Astrocyte (in vitro differentiated cells and primary cell): Measurements from ENCODE around the gene SPATA25. TPM values are rescaled to one million over a fixed set of nuclear protein-coding genes. Genes with fewer than 3 reads are reported as not detected.
"Not testable (repeated sequence)": the region's sequence is repeated elsewhere in the genome, so short reads cannot be mapped to it uniquely, and the experiment has no call there.

ENCODE experiments used
- DNase-seq: peaks from one replicate; pipeline ENCODE4 v3.0.0-alpha.2; 2010; ENCODE audit warnings: low read depth
- FAIRE-seq: peaks from 2 replicates; lab custom pipeline; 2011; peaks lifted over from hg19 to GRCh38; lab: Jason Lieb, UNC
- H2AFZ ChIP-seq: 2 replicates; pipeline ENCODE4 v1.6.0; 2012; ENCODE audit warnings: low read depth, low read length, inconsistent platforms
- H3K27ac ChIP-seq: 2 replicates; pipeline ENCODE4 v1.5.1; 2011; ENCODE audit warnings: low read depth, low read length, inconsistent platforms
- H3K27me3 ChIP-seq: 2 replicates; pipeline ENCODE4 v1.6.0; 2011; ENCODE audit warnings: low read length, inconsistent platforms; ENCODE audit not compliant: insufficient read depth
- H3K36me3 ChIP-seq: 2 replicates; pipeline ENCODE4 v1.5.1; 2011; ENCODE audit warnings: low read length, inconsistent platforms; ENCODE audit not compliant: insufficient read depth
- H3K4me1 ChIP-seq: 2 replicates; pipeline ENCODE4 v1.5.1; 2011; ENCODE audit warnings: low read length, inconsistent platforms; ENCODE audit not compliant: insufficient read depth
- H3K4me2 ChIP-seq: 2 replicates; pipeline ENCODE4 v1.6.0; 2012; ENCODE audit warnings: low read length, inconsistent platforms
- H3K4me3 ChIP-seq: 2 replicates; pipeline ENCODE4 v1.5.1; 2011; ENCODE audit warnings: low read depth, mild to moderate bottlenecking, low read length, inconsistent platforms; ENCODE audit not compliant: insufficient read depth
- H3K79me2 ChIP-seq: 2 replicates; pipeline ENCODE4 v1.6.0; 2012; ENCODE audit warnings: mild to moderate bottlenecking, low read length, inconsistent platforms; ENCODE audit not compliant: insufficient read depth
- H3K9ac ChIP-seq: 2 replicates; pipeline ENCODE4 v1.6.0; 2012; ENCODE audit warnings: mild to moderate bottlenecking, low read length, inconsistent platforms
- H3K9me3 ChIP-seq: 2 replicates; pipeline ENCODE4 v1.5.1; 2012; ENCODE audit warnings: low read depth, mild to moderate bottlenecking, low read length, inconsistent platforms; ENCODE audit not compliant: insufficient read depth
- H4K20me1 ChIP-seq: 2 replicates; pipeline ENCODE4 v1.6.0; 2012; ENCODE audit warnings: low read length, inconsistent platforms; ENCODE audit not compliant: insufficient read depth
- H3K27ac Mint-ChIP-seq: one replicate; pipeline ENCODE4 v1.8.0; 2021; ENCODE audit warnings: mild to moderate bottlenecking, mixed read lengths; ENCODE audit not compliant: unreplicated experiment
- H3K27me3 Mint-ChIP-seq: one replicate; pipeline ENCODE4 v1.8.0; 2021; ENCODE audit warnings: low read depth, mixed read lengths; ENCODE audit not compliant: unreplicated experiment
- H3K36me3 Mint-ChIP-seq: one replicate; pipeline ENCODE4 v1.8.0; 2021; ENCODE audit warnings: low read depth, mixed read lengths; ENCODE audit not compliant: unreplicated experiment
- H3K4me1 Mint-ChIP-seq: one replicate; pipeline ENCODE4 v1.8.0; 2021; ENCODE audit warnings: low read depth, mixed read lengths; ENCODE audit not compliant: unreplicated experiment
- H3K4me3 Mint-ChIP-seq: one replicate; pipeline ENCODE4 v1.8.0; 2021; ENCODE audit warnings: mild to moderate bottlenecking, moderate library complexity, mixed read lengths; ENCODE audit not compliant: unreplicated experiment
- H3K9me3 Mint-ChIP-seq: one replicate; pipeline ENCODE4 v1.8.0; 2021; ENCODE audit warnings: mild to moderate bottlenecking, mixed read lengths; ENCODE audit not compliant: unreplicated experiment
- CTCF ChIP-seq: IDR thresholded peaks from 2 replicates; pipeline ENCODE4 v1.5.1; 2011; ENCODE audit warnings: low read depth, mild to moderate bottlenecking, inconsistent platforms, low read length, moderate library complexity; ENCODE audit not compliant: insufficient read depth
- EZH2 ChIP-seq: IDR thresholded peaks from 2 replicates; pipeline ENCODE4 v1.6.1; 2012; ENCODE audit warnings: mild to moderate bottlenecking, low read length, inconsistent platforms; ENCODE audit not compliant: insufficient read depth
- total RNA-seq: library from RNA; stranded (reverse); gene quantifications from 2 replicates; pipeline ENCODE4 v1.2.1, GENCODE V29; 2021

Gene SPATA25
- total RNA-seq, 1 donor from 2014 or later, result 1.7 TPM

GRCh38 chr20:45902199-45902701 lies 14.8 kb upstream of the SPATA25 start:
- Histone ChIP-seq H3K4me1 (peaks cover 13% of the 10 kb centered on the region), H3K9me3 (no peaks in the 10 kb centered on the region), H3K36me3 (peaks cover 9% of the 10 kb centered on the region), H3K27ac (no peak overlapping the region), H3K4me3 (no peak overlapping the region), H4K20me1 (peaks cover 8% of the 10 kb centered on the region), H2AFZ (no peak overlapping the region), H3K27me3 (no peaks in the 10 kb centered on the region), H3K79me2 (no peaks in the 10 kb centered on the region), H3K9ac (no peak overlapping the region), H3K4me2 (no peak overlapping the region)
- Mint-ChIP-seq H3K27me3 (no peaks in the 10 kb centered on the region), H3K4me1 (peaks cover 3% of the 10 kb centered on the region), H3K9me3 (peaks cover 1% of the 10 kb centered on the region), H3K4me3 (no peak overlapping the region), H3K36me3 (peaks cover 27% of the 10 kb centered on the region), H3K27ac (no peak overlapping the region)
- DNase-seq (no peak), FAIRE-seq (no peak)
- no peak for TF ChIP-seq CTCF
- no peak for TF ChIP-seq EZH2

GRCh38 chr20:45901332-45901731 lies 13.9 kb upstream of the SPATA25 start:
- H3K4me3 Mint-ChIP-seq, H2AFZ ChIP-seq, FAIRE-seq, H3K4me3 ChIP-seq, H3K9me3 Mint-ChIP-seq, H3K4me1 Mint-ChIP-seq, H3K9ac ChIP-seq, H4K20me1 ChIP-seq, H3K27ac Mint-ChIP-seq, DNase-seq, H3K4me2 ChIP-seq, H3K36me3 ChIP-seq, H3K27me3 ChIP-seq, H3K79me2 ChIP-seq, H3K27me3 Mint-ChIP-seq, H3K9me3 ChIP-seq, H3K27ac ChIP-seq: not testable (repeated sequence)
- peaks cover 31% of the 10 kb centered on the region for H3K36me3 Mint-ChIP-seq
- peaks cover 12% of the 10 kb centered on the region for H3K4me1 ChIP-seq

- Mint-ChIP-seq H3K4me1 (no peaks in the 10 kb centered on the region), H3K9me3 (no peaks in the 10 kb centered on the region), H3K36me3 (peaks cover 22% of the 10 kb centered on the region), H3K27me3 (no peaks in the 10 kb centered on the region), H3K27ac (no peak overlapping the region), H3K4me3 (no peak overlapping the region)
- no peaks in the 10 kb centered on the region for H3K9me3 ChIP-seq
- no peak overlapping the region for H3K27ac ChIP-seq
- H2AFZ ChIP-seq, result no peak overlapping the region
- DNase-seq, result no peak
- no peak overlapping the region for H3K4me2 ChIP-seq
- H3K79me2 ChIP-seq, result no peaks in the 10 kb centered on the region
- peaks cover 10% of the 10 kb centered on the region for H3K36me3 ChIP-seq
- FAIRE-seq, result no peak
- H3K27me3 ChIP-seq, result no peaks in the 10 kb centered on the region
- H4K20me1 ChIP-seq, result peaks cover 5% of the 10 kb centered on the region
- TF ChIP-seq EZH2 (no peak), CTCF (no peak)
- no peak overlapping the region for H3K9ac ChIP-seq
- H3K4me1 ChIP-seq, result no peaks in the 10 kb centered on the region
- H3K4me3 ChIP-seq, result no peak overlapping the region
Measured at GRCh38 chr20:45899046-45899835, 11.8 kb upstream of the SPATA25 start.
